Liver (tissue), 9 donors: ENCODE data around the gene SYNGR1. TPM values are rescaled to one million over a fixed set of nuclear protein-coding genes. Genes with fewer than 3 reads are reported as not detected.

Experiments used
- DNase-seq: peaks from one replicate; pipeline ENCODE4 v3.0.0-alpha.2; 2017; ENCODE audit warnings: low spot score
- H3K27ac ChIP-seq, 2 donors: one replicate each; pipeline ENCODE4 v1.7.0; 2013; ENCODE audit warnings: inconsistent platforms in 2 of 2, low read length in 2 of 2, control low read depth in 1 of 2, low read depth in 1 of 2, mild to moderate bottlenecking in 1 of 2
- H3K27me3 ChIP-seq, 4 donors: one replicate each; pipeline versions ENCODE4 v1.6.1 to v1.7.0; 2013; ENCODE audit warnings: low read length in 3 of 4, inconsistent platforms in 1 of 4, mild to moderate bottlenecking in 1 of 4, moderate library complexity in 1 of 4; ENCODE audit not compliant: control insufficient read depth in 4 of 4, insufficient read depth in 4 of 4
- H3K36me3 ChIP-seq, 4 donors: one replicate each; pipeline versions ENCODE4 v1.6.1 to v1.7.0; 2013; ENCODE audit warnings: low read length in 3 of 4, mild to moderate bottlenecking in 3 of 4, low read depth in 1 of 4, moderate library complexity in 1 of 4; ENCODE audit not compliant: control insufficient read depth in 4 of 4, insufficient read depth in 3 of 4
- H3K4me1 ChIP-seq, 4 donors: one replicate each; pipeline versions ENCODE4 v1.6.1 to v1.7.0; 2013; ENCODE audit warnings: low read length in 3 of 4, mild to moderate bottlenecking in 3 of 4, moderate library complexity in 1 of 4; ENCODE audit not compliant: control insufficient read depth in 4 of 4, insufficient read depth in 4 of 4
- H3K4me3 ChIP-seq, 3 donors: one replicate each; pipeline versions ENCODE4 v1.6.1 to v1.7.0; 2013; ENCODE audit warnings: low read length in 3 of 3, control low read depth in 1 of 3, low read depth in 1 of 3, mild to moderate bottlenecking in 1 of 3
- H3K9ac ChIP-seq, 2 donors: one replicate each; pipeline ENCODE4 v1.7.0; 2013; ENCODE audit warnings: low read length in 2 of 2, mild to moderate bottlenecking in 2 of 2, moderate library complexity in 2 of 2, control low read depth in 1 of 2, low read depth in 1 of 2
- H3K9me3 ChIP-seq, 4 donors: one replicate each; pipeline versions ENCODE4 v1.6.1 to v1.7.0; 2013; ENCODE audit warnings: low read length in 3 of 4; ENCODE audit not compliant: control insufficient read depth in 4 of 4
- CTCF ChIP-seq: fragments of 150-350 bp; IDR thresholded peaks from 2 replicates; pipeline ENCODE4 v1.5.1; 2017; ENCODE audit warnings: improper control_type of control experiment, low read depth, low read length; ENCODE audit not compliant: missing input control
- EGR1 ChIP-seq, 2 donors: IDR thresholded peaks; 2 replicates each; pipeline ENCODE4 v1.6.1; 2016 to 2018; ENCODE audit warnings: antibody characterized with exemption in 2 of 2, low read depth in 2 of 2
- FOXA2 ChIP-seq: IDR thresholded peaks from 2 replicates; pipeline ENCODE4 v1.6.1; 2016; ENCODE audit warnings: antibody characterized with exemption
- GABPA ChIP-seq, 2 donors: IDR thresholded peaks in 1 of 2; conservative IDR thresholded peaks in 1 of 2; 2 replicates each; pipeline ENCODE4 v1.6.1; 2016; ENCODE audit warnings: antibody characterized with exemption in 2 of 2, mild to moderate bottlenecking in 1 of 2, moderate library complexity in 1 of 2
- HNF4G ChIP-seq: IDR thresholded peaks from 2 replicates; pipeline ENCODE4 v1.6.1; 2016; ENCODE audit warnings: antibody characterized with exemption
- JUND ChIP-seq, 2 donors: IDR thresholded peaks; 2 replicates each; pipeline ENCODE4 v1.6.1; 2016; ENCODE audit warnings: antibody characterized with exemption in 2 of 2
- MAX ChIP-seq: IDR thresholded peaks from 2 replicates; pipeline ENCODE4 v1.6.1; 2016; ENCODE audit warnings: antibody characterized with exemption
- NR2F2 ChIP-seq: IDR thresholded peaks from 2 replicates; pipeline ENCODE4 v1.6.1; 2016; ENCODE audit warnings: antibody characterized with exemption
- RAD21 ChIP-seq, 2 donors: IDR thresholded peaks; 2 replicates each; pipeline ENCODE4 v1.6.1; 2016; ENCODE audit warnings: antibody characterized with exemption in 2 of 2, mild to moderate bottlenecking in 2 of 2
- REST ChIP-seq: IDR thresholded peaks from 2 replicates; pipeline ENCODE4 v1.6.1; 2016; ENCODE audit warnings: antibody characterized with exemption, mild to moderate bottlenecking
- RXRA ChIP-seq, 2 donors: IDR thresholded peaks; 2 replicates each; pipeline ENCODE4 v1.6.1; 2017 to 2018; ENCODE audit warnings: antibody characterized with exemption in 2 of 2, mild to moderate bottlenecking in 1 of 2
- SP1 ChIP-seq: IDR thresholded peaks from 2 replicates; pipeline ENCODE4 v1.6.1; 2018; ENCODE audit warnings: antibody characterized with exemption, mild to moderate bottlenecking
- TAF1 ChIP-seq: conservative IDR thresholded peaks from 2 replicates; pipeline ENCODE4 v1.6.1; 2016; ENCODE audit warnings: antibody characterized with exemption, mild to moderate bottlenecking
- YY1 ChIP-seq: IDR thresholded peaks from 2 replicates; pipeline ENCODE4 v1.6.1; 2016; ENCODE audit warnings: antibody characterized with exemption, mild to moderate bottlenecking
- ZBTB33 ChIP-seq: IDR thresholded peaks from 2 replicates; pipeline ENCODE4 v1.6.1; 2016; ENCODE audit warnings: antibody characterized with exemption
- WGBS: extraction: QIAGEN DNeasy Blood & Tissue Kit; methylation state at CpG from one replicate; pipeline ENCODE4 v1.1.7; 2013; 5-methylcytosine and 5-hydroxymethylcytosine counted together
- polyA plus RNA-seq, 2 donors: library from polyadenylated mRNA; stranded (reverse) in 1 of 2; unstranded in 1 of 2; fragments of 200-250 nt in 1 of 2; fragments of >200 nt in 1 of 2; fragmentation: Nextera tagmentation in 1 of 2; extraction: Ambion mirVana in 1 of 2; gene quantifications; one replicate each; pipeline versions ENCODE4 v1.2.1 to v1.2.3, GENCODE V29; 2013 to 2015
- total RNA-seq, 2 donors: library from RNA; depleted of rRNA; stranded (reverse); fragments of >200 nt; gene quantifications; one replicate each; pipeline ENCODE4 v1.2.3, GENCODE V29; 2014
- TF ChIP-seq, protein P1 (sequence below): IDR thresholded peaks from 2 replicates; pipeline ENCODE4 v1.6.1; 2016; ENCODE audit warnings: antibody characterized with exemption
- donor health status: healthy.
- donor health status: healthy.
- donor health status: healthy.
- donor health status: healthy.
- donor health status: healthy.

The SYNGR1 gene
- total and polyA plus RNA-seq, 4 donors, result 1.8 to 21.9 (median 5.2) TPM

- no peak overlapping the region for H3K4me3 ChIP-seq
- H3K27ac ChIP-seq, result no peak overlapping the region
- no peaks in the 10 kb centered on the region for H3K9me3 ChIP-seq
- no peak overlapping the region for H3K9ac ChIP-seq
- no peaks in the 10 kb centered on the region for H3K27me3 ChIP-seq
- no peak for TF ChIP-seq RXRA (IDR thresholded peaks at IDR 0.05)
- TF ChIP-seq EGR1 (IDR thresholded peaks at IDR 0.05; ENCODE audit: low read depth in 2 of 2), result no peak
- TF ChIP-seq FOXA2, result no peak
- no peak for TF ChIP-seq YY1
- no peak for TF ChIP-seq TAF1
- no peak for TF ChIP-seq CTCF
- TF ChIP-seq JUND (IDR thresholded peaks at IDR 0.05), result no peak
- TF ChIP-seq NR2F2, result no peak
- TF ChIP-seq REST, result no peak
- TF ChIP-seq, protein P1, sequence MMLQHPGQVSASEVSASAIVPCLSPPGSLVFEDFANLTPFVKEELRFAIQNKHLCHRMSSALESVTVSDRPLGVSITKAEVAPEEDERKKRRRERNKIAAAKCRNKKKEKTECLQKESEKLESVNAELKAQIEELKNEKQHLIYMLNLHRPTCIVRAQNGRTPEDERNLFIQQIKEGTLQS, result no peak
- no peak for TF ChIP-seq MAX
- no peak for TF ChIP-seq SP1
- TF ChIP-seq RAD21 (IDR thresholded peaks at IDR 0.05), result no peak
- TF ChIP-seq GABPA (IDR thresholded peaks at IDR 0.05 in 1 of 2, conservative IDR thresholded peaks at IDR 0.05 in 1 of 2), result no peak
- TF ChIP-seq ZBTB33, result no peak
- no peak for TF ChIP-seq HNF4G
- no peak for DNase-seq
- peaks cover 3 to 7% (median 6%) of the 10 kb centered on the region in 4 donors for H3K4me1 ChIP-seq
- peaks cover 8 to 27% (median 13%) of the 10 kb centered on the region in 4 donors for H3K36me3 ChIP-seq
- WGBS, result 92% methylated on average over 31 of the region's 31 CpGs
Measured at GRCh38 chr22:39433476-39434242, 83.9 kb downstream of the SYNGR1 start.
